Tibial artery (tissue), 4 donors: Measurements from ENCODE around the gene CCND2.

Source experiments
- DNase-seq, 2 donors: peaks; one replicate each; pipeline ENCODE4 v3.0.0-alpha.2; 2019
- H3K27ac ChIP-seq, 2 donors: fragments of 200-600 bp; sonication (generic) in 1 of 2; 1 replicate in 1 of 2; 2 replicates in 1 of 2; pipeline ENCODE4 v1.5.1; 2018 to 2019; ENCODE audit warnings: mild to moderate bottlenecking in 1 of 2
- H3K27me3 ChIP-seq, 2 donors: fragments of 200-600 bp; sonication (generic) in 1 of 2; one replicate each; pipeline versions ENCODE4 v1.5.1 to v1.6.0; 2016 to 2019
- H3K36me3 ChIP-seq, 3 donors: fragments of 200-600 bp; sonication (generic) in 2 of 3; one replicate each; pipeline ENCODE4 v1.5.1; 2016 to 2019; ENCODE audit warnings: mild to moderate bottlenecking in 2 of 3
- H3K4me1 ChIP-seq, 4 donors: fragments of 200-600 bp; sonication (generic) in 2 of 4; 1 replicate in 3 of 4; 2 replicates in 1 of 4; pipeline ENCODE4 v1.5.1; 2016 to 2019
- H3K4me3 ChIP-seq, 2 donors: fragments of 200-600 bp; sonication (generic) in 1 of 2; 1 replicate in 1 of 2; 2 replicates in 1 of 2; pipeline ENCODE4 v1.5.1; 2018 to 2019; ENCODE audit warnings: mild to moderate bottlenecking in 2 of 2
- H3K9me3 ChIP-seq, 3 donors: fragments of 200-600 bp; sonication (generic) in 1 of 3; one replicate each; pipeline ENCODE4 v1.5.1; 2016 to 2019
- intact Hi-C: fragments of 100-400 bp; cut with DNase I; formaldehyde crosslinking; loops from one replicate; pipeline ENCODE4 v1.15.0; 2023; ENCODE audit warnings: low total_unique reads
- TF ChIP-seq, protein P1 (sequence below), 2 experiments: fragments of 200-600 bp in 1 of 2; fragments of 450-650 bp in 1 of 2; IDR thresholded peaks; one replicate each; pipeline ENCODE4 v1.5.1; 2017 to 2019; ENCODE audit warnings: antibody characterized with exemption in 2 of 2, mild to moderate bottlenecking in 1 of 2, moderate library complexity in 1 of 2

CCND2 gene

DNA sequence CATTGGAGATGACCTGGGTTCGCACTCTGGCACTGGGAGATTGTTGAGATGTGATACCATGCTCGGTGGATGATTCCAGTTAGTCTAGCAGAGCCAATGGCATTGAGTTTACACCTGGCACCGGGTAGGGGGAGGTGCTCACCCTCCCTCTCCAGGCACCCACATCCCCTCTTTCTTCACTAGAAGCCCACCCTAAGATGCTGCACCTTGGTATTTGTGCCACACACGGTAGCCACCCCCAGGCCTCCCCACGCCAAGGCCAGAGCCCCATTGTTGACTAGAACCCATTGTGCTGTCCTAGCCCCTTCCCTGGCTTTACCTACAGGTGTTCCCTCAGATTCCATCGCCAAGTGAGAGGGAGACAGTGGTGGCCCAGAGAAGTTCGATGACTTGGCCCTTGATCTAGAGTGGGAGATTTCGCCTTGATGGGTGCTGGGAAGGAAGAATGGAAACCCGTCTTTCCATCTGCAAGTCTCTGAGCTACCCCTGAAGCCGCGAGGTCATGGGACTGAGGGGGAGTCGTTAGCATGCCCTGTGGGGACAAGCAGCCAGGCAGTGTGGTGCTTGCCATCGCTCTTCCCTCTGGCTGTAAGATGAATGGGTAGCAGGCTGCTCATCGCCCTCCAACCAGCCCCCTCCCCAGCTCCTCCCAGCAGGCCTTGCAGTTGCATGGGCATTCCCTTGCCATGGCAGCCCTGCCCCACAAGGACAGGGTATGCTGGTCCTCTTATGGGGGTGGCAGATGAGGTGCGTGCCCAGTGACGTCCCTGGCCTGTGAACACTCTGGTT, 8.7 kb downstream of the CCND2 start:
- H3K4me1 ChIP-seq = peaks cover 0 to 60% (median 37%) of the 10 kb centered on the region in 4 donors
- intact Hi-C loops = loop anchor here (5.0 kb wide), 1 partner anchor 280 kb away; no protein-coding TSS in a partner anchor
- H3K4me3 ChIP-seq = no peak overlapping the region
- H3K9me3 ChIP-seq = no peaks in the 10 kb centered on the region
- no peaks in the 10 kb centered on the region for H3K27me3 ChIP-seq
- H3K36me3 ChIP-seq = peaks cover 36 to 86% (median 65%) of the 10 kb centered on the region in 3 donors
- DNase-seq = no peak
- TF ChIP-seq, protein P1, sequence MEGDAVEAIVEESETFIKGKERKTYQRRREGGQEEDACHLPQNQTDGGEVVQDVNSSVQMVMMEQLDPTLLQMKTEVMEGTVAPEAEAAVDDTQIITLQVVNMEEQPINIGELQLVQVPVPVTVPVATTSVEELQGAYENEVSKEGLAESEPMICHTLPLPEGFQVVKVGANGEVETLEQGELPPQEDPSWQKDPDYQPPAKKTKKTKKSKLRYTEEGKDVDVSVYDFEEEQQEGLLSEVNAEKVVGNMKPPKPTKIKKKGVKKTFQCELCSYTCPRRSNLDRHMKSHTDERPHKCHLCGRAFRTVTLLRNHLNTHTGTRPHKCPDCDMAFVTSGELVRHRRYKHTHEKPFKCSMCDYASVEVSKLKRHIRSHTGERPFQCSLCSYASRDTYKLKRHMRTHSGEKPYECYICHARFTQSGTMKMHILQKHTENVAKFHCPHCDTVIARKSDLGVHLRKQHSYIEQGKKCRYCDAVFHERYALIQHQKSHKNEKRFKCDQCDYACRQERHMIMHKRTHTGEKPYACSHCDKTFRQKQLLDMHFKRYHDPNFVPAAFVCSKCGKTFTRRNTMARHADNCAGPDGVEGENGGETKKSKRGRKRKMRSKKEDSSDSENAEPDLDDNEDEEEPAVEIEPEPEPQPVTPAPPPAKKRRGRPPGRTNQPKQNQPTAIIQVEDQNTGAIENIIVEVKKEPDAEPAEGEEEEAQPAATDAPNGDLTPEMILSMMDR (IDR thresholded peaks at IDR 0.05) = no peak
- H3K27ac ChIP-seq = no peak overlapping the region

DNA sequence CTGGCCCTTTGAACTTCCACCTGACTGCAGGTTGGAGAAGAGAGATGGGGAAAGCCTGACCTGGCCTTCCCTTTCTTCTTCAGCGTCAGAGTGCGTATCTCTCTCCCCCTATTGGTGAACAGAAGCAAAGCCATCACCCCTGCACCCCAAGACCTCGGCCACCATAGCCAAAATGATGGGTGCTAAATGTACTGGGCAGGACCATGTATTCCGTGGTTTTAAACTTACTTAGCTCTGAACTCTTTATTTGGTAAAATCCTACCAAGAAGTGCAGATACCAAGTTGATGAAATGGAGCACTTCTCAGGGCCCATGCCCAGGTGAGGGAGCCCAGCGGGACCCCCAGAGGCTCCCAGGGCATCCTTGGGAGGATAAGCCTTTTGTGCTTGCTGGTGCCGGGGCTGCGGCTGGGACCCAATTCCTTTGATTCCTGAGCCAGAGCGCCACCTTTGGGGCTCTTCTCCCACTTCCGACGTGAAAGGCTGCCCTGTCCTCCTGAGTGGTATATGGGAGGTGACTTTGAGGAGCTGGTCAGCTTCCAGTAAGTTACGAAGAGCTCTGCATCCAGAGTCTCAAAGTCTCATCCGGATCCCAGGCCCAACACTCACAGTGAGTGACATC, 9.4 kb downstream of the CCND2 start:
- no peak overlapping the region for H3K4me3 ChIP-seq
- TF ChIP-seq, protein P1 (IDR thresholded peaks at IDR 0.05) = no peak
- no peak for DNase-seq
- H3K36me3 ChIP-seq = peaks cover 41 to 86% (median 71%) of the 10 kb centered on the region in 3 donors
- no peaks in the 10 kb centered on the region for H3K9me3 ChIP-seq
- no peaks in the 10 kb centered on the region for H3K27me3 ChIP-seq
- intact Hi-C loops = loop anchor here (5.0 kb wide), 1 partner anchor 281 kb away; no protein-coding TSS in a partner anchor
- peaks cover 0 to 60% (median 30%) of the 10 kb centered on the region in 4 donors for H3K4me1 ChIP-seq
- no peak overlapping the region for H3K27ac ChIP-seq

DNA sequence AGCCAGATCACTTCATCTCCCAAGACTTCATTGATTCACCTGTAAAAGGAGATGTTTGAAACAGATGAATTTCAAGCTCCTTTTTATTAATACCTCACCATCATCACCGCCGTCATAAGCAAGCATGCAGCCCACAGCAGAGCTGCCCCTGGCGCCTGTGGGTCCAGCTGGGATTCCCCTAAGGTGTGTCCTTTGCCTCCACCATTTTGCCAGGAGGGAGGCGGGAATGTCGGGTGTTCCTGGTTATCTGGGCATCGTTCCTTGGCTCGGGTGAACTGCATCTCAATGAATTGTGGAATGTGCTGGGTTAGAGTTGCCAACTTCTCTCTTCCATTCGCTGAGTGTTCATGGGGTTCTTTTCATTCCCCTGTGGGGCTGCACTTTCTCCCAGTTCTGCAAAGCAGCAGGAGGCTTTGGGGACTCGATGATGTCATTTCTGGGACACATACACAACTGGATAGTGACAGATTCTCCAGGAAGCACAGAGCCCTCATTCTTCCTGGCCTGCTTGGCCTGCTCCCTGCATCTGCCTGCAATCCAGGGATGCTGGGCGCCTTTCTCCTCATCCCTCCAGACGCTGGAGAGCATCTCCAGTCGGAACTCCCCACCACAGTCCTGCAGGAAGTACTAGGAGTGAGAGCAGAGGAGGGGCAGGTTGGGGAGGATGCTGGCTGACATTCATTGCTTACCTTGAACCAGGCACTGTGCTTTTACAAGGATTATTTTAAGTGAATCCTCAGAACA, 10.1 kb downstream of the CCND2 start:
- Histone ChIP-seq H3K27ac (no peak overlapping the region), H3K4me3 (no peak overlapping the region), H3K36me3 (peaks cover 43 to 84% (median 75%) of the 10 kb centered on the region in 3 donors), H3K4me1 (peaks cover 0 to 60% (median 24%) of the 10 kb centered on the region in 4 donors), H3K27me3 (no peaks in the 10 kb centered on the region), H3K9me3 (no peaks in the 10 kb centered on the region)
- TF ChIP-seq, protein P1 (IDR thresholded peaks at IDR 0.05) = no peak
- DNase-seq = no peak
- intact Hi-C loops = loop anchor here (5.0 kb wide), 1 partner anchor 281 kb away; no protein-coding TSS in a partner anchor

DNA sequence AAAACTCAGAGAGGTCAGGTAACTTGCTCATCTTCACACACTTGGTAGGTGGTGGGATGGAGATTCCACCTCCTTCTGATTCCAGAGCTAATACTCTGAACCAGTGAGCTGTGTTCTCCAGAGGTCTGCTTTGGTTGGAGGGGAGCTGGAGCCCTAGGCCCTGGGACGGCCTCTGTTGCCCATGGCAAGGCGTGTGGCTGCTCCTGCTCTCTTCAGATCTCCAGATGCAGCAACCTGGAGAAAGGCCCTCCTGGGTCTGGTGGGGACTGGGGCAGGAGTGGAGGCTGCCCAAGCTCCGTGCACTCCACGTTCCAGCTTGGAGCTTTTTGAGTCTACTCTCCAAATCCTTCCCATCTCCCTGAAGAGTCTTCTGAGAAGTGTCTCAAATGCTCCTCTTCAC, 10.7 kb downstream of the CCND2 start:
- H3K27me3 ChIP-seq = no peaks in the 10 kb centered on the region
- intact Hi-C loops = loop anchor here (5.0 kb wide), 1 partner anchor 282 kb away; no protein-coding TSS in a partner anchor
- H3K4me1 ChIP-seq = peaks cover 0 to 55% (median 23%) of the 10 kb centered on the region in 4 donors
- peaks cover 43 to 84% (median 78%) of the 10 kb centered on the region in 3 donors for H3K36me3 ChIP-seq
- H3K27ac ChIP-seq = no peak overlapping the region
- TF ChIP-seq, protein P1 (IDR thresholded peaks at IDR 0.05) = no peak
- no peak for DNase-seq
- no peak overlapping the region for H3K4me3 ChIP-seq
- no peaks in the 10 kb centered on the region for H3K9me3 ChIP-seq

DNA sequence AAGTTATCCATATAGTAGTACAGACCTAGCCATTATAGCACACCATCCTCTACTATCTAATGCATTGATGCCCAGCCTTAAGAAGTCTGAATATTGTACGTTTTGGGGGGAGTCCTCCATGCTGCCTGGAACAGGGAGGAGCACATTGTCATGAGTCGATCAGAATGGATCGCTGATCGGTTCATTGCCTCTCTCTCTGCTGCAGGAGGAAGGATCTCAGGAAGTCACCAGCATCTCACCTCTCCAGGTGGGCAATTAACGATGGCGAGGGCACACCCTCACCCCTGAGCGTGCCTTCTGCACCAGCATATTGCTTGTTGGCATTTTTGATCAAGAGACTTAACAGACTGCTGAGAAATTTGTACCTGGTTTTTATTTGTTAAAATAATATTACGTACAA, 11.5 kb downstream of the CCND2 start:
- Histone ChIP-seq H3K4me1 (peaks cover 0 to 47% (median 23%) of the 10 kb centered on the region in 4 donors), H3K27ac (no peak overlapping the region), H3K4me3 (no peak overlapping the region), H3K27me3 (no peaks in the 10 kb centered on the region), H3K36me3 (peaks cover 45 to 85% (median 84%) of the 10 kb centered on the region in 3 donors), H3K9me3 (no peaks in the 10 kb centered on the region)
- no peak for DNase-seq
- TF ChIP-seq, protein P1 (IDR thresholded peaks at IDR 0.05) = no peak
- intact Hi-C loops = no loop called here
